HG03139 (cell line): ENCODE results near the gene PRR18.

Source experiments
- ATAC-seq: cut with Tn5 transposase; IDR thresholded peaks from one replicate; pipeline ENCODE4 v1.9.1; 2021; ENCODE audit not compliant: unreplicated experiment

The PRR18 gene

DNA sequence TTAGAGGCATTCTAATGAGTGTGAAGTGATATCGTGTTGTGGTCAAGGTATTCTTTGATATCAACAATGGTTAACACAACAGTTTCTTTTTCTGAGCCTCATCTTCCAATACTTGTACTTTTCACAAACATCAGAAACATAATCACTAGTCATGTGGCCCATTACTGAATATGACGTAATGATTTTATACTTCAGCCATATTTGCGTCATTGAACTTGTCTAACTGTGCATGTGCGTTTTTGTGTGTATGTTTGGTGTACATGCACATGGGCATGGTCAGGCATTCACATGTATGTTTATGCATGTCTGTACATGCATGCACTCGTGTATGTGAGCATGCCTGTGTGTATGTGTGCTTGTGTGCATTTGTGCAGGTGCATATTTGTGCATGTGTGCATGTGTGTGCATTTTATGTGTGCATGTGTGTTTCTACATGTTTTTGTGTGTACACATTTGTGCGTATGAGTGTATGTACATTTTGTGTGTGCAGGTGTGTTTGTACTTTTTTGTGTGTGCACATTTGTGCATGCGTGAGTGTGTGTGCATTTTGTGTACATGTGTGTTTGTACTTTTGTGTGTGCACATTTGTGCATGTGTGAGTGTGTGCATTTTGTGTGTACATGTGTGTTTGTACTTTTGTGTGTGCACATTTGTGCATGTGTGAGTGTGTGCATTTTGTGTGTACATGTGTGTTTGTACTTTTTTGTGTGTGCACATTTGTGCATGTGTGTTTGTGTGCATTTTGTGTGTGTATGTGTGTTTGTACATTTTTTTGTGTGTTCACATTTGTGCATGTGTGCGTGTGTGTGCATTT lies 29.4 kb downstream of the PRR18 start:
- ATAC-seq, result no peak

- ATAC-seq, result no peak
Measured at GRCh38 chr6:166277892-166278578, 30.2 kb downstream of the PRR18 start.

- no peak for ATAC-seq
Measured at GRCh38 chr6:166277018-166277417, 31.2 kb downstream of the PRR18 start.

DNA sequence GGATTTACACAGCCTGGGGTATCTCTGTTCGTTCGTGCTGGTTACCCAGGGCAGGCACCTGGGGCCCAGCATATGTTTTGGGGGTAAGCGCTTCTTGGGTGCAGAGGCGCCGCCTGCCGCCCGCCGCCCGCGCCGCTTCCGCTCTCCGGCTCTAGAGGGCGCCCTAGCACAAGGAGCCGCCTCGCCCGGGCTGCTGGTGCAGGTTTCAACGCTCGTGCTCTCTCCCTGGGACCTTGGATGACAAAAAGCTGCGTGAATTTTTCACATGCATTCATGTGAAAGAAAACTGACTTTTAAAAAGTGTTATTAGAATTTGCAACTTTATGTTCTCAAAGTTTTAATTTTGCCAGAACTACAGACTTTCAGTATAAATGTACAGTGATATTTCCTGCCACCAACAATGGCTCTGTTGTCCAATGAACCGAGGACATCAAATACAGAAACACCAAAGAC lies 32.5 kb downstream of the PRR18 start:
- peak; percentile 83 for ATAC-seq

DNA sequence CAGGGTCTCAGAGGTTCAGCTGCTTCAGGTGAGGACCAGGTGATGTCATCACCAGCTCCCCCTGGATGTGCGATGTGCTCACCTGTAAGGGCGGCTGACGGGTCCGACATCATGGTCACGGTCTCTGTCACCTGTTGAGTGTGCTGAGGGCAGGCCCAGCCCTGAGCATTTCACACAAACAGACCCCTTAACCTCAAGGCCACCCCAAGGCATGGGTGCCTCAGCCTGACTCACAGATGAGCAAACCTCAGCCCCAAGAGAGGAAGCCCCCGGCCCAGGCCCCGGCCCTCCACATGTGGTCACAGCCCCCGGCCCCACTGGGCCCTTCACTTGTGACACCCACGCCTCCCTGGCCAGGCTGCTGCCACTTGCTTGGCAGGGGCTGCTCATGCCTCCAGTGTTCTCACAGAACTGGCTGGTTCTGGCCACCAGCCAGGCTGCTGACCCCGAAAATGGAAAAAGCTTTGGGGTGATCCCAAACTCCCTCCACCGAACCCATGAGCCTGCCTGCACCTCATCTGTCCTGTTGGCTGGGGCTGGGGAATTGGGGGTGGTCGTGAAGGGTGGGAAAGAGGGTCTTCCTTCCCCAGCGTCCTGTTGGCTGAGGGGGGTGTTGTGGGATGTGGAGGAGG lies 33.3 kb downstream of the PRR18 start:
- ATAC-seq, result no peak

DNA sequence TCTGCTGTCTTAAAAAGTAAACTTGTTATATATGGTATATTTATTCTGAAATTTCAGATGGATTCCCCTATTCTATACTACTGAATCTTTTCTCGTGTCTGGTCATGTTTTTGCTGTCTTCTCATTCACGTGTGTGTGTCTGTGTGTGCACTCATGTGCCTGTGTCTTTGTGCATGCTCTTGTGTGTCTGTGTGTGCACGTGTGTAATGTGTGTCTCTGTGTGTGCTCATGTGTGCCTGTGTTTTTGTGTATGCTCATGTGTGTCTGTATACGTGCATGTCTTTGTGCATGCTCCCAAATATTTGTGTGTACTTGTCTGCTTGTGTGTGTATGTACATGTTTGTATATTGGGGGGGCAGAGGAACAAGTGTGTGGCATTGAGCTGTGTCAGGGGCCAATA lies 34.0 kb downstream of the PRR18 start:
- ATAC-seq, result no peak

DNA sequence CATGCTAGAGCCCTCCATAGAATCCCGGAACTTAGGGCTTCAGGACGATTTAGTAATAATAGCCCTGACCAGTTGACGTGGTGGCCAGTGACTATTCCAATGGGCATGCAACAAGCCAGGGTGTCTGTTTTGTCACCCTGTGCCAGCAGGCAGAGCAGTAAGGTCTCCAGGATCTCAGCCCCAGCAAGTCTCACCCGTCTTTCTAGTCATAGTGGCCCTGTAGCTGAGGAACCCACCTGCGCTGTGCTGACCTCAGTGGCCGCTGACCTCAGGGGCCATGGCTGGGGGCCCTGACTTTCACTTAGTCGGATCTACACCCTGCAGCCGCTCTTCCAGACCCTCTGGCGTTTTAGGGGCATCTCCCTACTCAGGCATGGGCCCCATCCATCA lies 36.8 kb downstream of the PRR18 start:
- no peak for ATAC-seq

DNA sequence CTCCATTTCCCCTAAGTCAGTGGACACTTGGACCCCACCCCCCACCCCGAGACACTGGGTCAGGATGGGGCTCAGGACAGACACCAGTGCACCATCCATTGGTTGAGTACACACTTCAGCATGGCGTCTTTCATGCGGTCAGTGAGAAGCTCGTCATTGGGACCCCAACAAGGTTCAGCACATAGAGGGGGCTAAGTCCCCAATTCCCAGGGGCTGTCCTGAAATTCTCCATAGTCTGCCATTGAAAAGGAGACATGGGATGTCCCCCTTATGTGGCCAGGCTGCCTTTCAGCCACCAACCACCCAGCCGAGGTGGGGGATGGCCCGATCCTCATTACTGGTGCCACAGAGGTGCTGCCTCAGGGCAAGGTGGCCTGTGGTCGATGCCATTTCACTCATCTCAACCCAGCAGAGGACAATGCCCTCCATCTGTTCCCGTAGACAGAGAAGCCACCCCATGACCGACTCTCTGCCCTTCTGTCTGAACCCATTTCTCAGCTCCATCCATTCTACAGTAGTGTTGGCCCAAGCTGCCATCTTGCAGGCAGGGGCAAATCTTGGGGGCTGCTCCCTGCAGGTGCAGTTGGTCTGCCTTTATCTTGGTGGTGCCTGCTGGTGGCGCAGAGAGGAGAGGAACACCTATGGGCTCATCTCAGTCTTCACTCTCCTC lies 37.4 kb downstream of the PRR18 start:
- ATAC-seq, result no peak

DNA sequence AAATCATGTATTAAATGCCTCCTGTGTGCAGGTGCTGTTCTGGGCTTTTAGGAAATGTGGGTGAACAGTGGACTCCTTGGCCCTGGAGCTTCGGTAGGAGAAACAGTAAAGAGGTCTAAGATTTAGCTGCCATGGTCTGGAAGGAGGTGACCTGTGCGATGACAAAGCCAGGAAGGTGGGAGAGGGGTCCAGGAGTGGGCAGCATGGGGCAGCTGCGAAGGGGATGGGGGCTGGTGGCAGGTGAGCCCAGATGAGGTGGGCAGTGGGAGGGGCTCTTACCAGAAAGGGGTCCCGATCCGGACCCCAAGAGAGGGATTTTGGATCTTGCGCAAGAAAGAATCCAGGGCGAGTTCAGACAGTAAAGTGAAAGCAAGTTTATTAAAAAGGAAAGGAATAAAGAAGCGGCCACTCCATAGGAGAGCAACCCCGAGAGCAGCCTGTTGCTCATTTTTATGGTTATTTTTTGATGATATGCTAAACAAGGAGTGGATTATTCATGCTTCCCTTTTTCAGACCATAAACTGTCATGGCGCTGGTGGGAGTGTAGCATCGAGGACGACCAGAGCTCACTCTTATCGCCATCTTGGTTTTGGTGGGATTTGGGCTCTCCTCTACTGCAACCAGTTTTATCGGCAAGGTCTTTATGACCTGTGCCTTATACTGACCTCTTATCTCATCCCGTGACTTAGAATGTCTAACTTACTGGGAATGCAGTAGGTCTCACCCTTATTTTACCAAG lies 38.7 kb downstream of the PRR18 start:
- no peak for ATAC-seq

DNA sequence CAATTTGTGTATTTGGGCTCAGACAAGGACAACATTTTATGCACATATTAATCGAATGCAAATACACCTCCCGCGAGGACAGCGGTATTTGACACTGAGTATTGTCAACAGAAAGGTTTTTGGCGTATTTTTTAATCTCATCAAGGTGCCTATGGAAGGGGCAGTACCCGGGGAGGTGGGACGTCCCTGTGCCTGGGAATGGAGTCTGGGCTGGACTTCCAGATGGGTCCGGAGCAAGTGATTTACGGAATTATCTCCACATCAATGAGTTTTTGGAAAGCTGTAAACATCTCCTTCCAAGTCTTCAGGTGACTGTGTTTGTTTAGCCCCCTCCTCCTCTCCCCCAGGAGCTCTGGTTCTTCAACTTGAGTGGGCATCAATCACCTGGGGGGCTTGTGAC lies 39.8 kb downstream of the PRR18 start:
- ATAC-seq, result no peak

GRCh38 chr6:166267526-166267925 lies 40.7 kb downstream of the PRR18 start:
- no peak for ATAC-seq

- no peak for ATAC-seq
Measured at GRCh38 chr6:166266336-166266735, 41.9 kb downstream of the PRR18 start.

- no peak for ATAC-seq
Measured at GRCh38 chr6:166262743-166263515, 45.3 kb downstream of the PRR18 start.

- ATAC-seq, result no peak
Measured at GRCh38 chr6:166259296-166259977, 48.8 kb downstream of the PRR18 start.

DNA sequence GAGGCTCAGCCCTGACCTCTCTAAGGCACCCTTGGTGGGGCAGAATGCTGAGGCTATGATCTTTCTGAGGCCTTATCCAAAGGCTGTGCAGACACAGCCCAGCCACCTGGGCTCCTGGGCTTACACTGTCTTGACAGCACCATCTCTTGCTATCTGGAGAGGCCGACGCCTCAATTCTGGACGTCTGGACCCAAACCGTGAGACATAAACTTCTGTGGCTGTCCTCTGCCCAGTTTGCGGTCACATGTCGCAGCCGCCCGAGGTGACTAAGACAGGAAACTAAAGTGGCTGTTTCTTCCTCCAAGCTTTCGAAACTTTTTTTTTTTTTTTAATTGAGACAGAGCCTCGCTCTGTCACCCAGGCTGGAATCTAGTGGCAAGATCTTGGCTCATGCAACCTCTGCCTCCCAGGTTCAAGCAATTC lies 49.3 kb downstream of the PRR18 start:
- peak; percentile 54 for ATAC-seq

- ATAC-seq, result no peak
Measured at GRCh38 chr6:166257911-166258318, 50.3 kb downstream of the PRR18 start.
